GM19035 (cell line): ENCODE results near the gene TYMS.

ENCODE experiments used
- ATAC-seq: cut with Tn5 transposase; IDR thresholded peaks from one replicate; pipeline ENCODE4 v1.9.1; 2021; ENCODE audit not compliant: unreplicated experiment

Gene TYMS

GRCh38 chr18:710418-711300 is 53.2 kb downstream of the TYMS start:
- no peak for ATAC-seq

GRCh38 chr18:711310-711656 is 53.8 kb downstream of the TYMS start:
- peak; percentile 2 for ATAC-seq

- ATAC-seq, result peak; percentile 59
Measured at GRCh38 chr18:711657-712400, 54.4 kb downstream of the TYMS start.

- ATAC-seq, result peak; percentile 82
Measured at GRCh38 chr18:712401-713134, 55.1 kb downstream of the TYMS start, which contains the start of gene ENOSF1. Gene ENOSF1 (minus strand): TSS chr18:712630. CDS start chr18:712587, 43 bp downstream.

GRCh38 chr18:713135-713490 is 55.7 kb downstream of the TYMS start:
- no peak for ATAC-seq

- ATAC-seq, result no peak
Measured at GRCh38 chr18:715626-716025, 58.2 kb downstream of the TYMS start.

GRCh38 chr18:717003-717402 is 59.5 kb downstream of the TYMS start:
- no peak for ATAC-seq
